ENCODE data around the gene SRSF7.

DNA sequence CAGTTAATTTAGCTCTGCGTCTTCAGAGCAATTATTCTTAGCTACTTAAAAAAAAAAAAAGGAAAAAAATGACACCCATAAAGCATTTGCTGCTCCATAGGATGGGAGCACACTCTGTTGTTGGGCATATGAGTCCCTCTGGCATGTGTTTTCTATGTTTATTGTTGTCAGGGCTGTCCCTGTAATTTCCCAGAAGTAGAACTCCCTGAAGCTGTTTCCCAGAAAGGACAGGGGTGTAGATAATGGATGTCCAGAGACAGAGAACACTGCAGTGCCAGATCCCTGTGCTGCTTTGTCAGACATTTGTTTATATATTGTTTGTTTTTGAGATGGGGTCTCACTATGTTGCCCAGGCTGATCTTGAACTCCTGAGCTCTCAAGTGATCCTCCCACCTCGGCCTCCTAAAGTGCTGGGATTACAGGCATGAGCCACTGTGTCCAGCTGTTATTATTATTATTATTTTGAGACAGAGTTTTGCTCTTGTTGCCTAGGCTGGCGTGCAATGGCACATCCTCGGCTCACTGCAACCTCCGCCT, 52.6 kb downstream of the SRSF7 start:
- TF ChIP-seq, protein P1, sequence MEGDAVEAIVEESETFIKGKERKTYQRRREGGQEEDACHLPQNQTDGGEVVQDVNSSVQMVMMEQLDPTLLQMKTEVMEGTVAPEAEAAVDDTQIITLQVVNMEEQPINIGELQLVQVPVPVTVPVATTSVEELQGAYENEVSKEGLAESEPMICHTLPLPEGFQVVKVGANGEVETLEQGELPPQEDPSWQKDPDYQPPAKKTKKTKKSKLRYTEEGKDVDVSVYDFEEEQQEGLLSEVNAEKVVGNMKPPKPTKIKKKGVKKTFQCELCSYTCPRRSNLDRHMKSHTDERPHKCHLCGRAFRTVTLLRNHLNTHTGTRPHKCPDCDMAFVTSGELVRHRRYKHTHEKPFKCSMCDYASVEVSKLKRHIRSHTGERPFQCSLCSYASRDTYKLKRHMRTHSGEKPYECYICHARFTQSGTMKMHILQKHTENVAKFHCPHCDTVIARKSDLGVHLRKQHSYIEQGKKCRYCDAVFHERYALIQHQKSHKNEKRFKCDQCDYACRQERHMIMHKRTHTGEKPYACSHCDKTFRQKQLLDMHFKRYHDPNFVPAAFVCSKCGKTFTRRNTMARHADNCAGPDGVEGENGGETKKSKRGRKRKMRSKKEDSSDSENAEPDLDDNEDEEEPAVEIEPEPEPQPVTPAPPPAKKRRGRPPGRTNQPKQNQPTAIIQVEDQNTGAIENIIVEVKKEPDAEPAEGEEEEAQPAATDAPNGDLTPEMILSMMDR (optimal IDR thresholded peaks at IDR 0.05 in 1 of 3, IDR thresholded peaks at IDR 0.05 in 1 of 3, conservative IDR thresholded peaks at IDR 0.05 in 1 of 3; ENCODE audit: extremely low read depth in 1 of 3, insufficient read depth in 2 of 3, low read length in 3 of 3), result no peak
- TF ChIP-seq EZH2 (IDR thresholded peaks at IDR 0.05; ENCODE audit: low read length), result no peak

Data from keratinocyte (primary cell).